GM12891 (cell line): ENCODE results near the gene SKIDA1.

Experiments
- DNase-seq: peaks from one replicate; pipeline ENCODE4 v3.0.0; 2011; ENCODE audit warnings: low spot score; ENCODE audit not compliant: insufficient read length
- FAIRE-seq: peaks from 2 replicates; lab custom pipeline; 2011; peaks lifted over from hg19 to GRCh38; lab: Jason Lieb, UNC
- PAX5 ChIP-seq: IDR thresholded peaks from 2 replicates; pipeline ENCODE4 v1.6.1; 2011; ENCODE audit warnings: low read length, moderate library complexity, mild to moderate bottlenecking; ENCODE audit not compliant: insufficient read depth, severe bottlenecking
- POLR2A ChIP-seq: IDR thresholded peaks from 2 replicates; pipeline ENCODE4 v1.6.1; 2011; ENCODE audit warnings: low read depth, low read length, control low read depth
- POLR2AphosphoS5 ChIP-seq: IDR thresholded peaks from 2 replicates; pipeline ENCODE4 v1.6.1; 2011; ENCODE audit warnings: low read depth, low read length, control low read depth
- POU2F2 ChIP-seq: IDR thresholded peaks from 2 replicates; pipeline ENCODE4 v1.6.1; 2011; ENCODE audit warnings: low read depth, mild to moderate bottlenecking, control low read depth, low read length, moderate library complexity
- SPI1 ChIP-seq: IDR thresholded peaks from 2 replicates; pipeline ENCODE4 v1.6.1; 2011; ENCODE audit warnings: low read depth, low read length, control low read depth
- TAF1 ChIP-seq: IDR thresholded peaks from 2 replicates; pipeline ENCODE4 v1.6.1; 2011; ENCODE audit warnings: low read depth, low read length, control low read depth

SKIDA1 gene

GRCh38 chr10:21511946-21512572 lies 13.4 kb downstream of the SKIDA1 start:
- FAIRE-seq (no peak), DNase-seq (no peak)
- no peak for TF ChIP-seq TAF1
- TF ChIP-seq POLR2A = no peak
- no peak for TF ChIP-seq SPI1
- TF ChIP-seq PAX5 = no peak
- TF ChIP-seq POLR2AphosphoS5 = no peak
- no peak for TF ChIP-seq POU2F2

- FAIRE-seq = no peak
These were observed 14.3 kb downstream of the SKIDA1 start for GRCh38 chr10:21511095-21511570.

DNA sequence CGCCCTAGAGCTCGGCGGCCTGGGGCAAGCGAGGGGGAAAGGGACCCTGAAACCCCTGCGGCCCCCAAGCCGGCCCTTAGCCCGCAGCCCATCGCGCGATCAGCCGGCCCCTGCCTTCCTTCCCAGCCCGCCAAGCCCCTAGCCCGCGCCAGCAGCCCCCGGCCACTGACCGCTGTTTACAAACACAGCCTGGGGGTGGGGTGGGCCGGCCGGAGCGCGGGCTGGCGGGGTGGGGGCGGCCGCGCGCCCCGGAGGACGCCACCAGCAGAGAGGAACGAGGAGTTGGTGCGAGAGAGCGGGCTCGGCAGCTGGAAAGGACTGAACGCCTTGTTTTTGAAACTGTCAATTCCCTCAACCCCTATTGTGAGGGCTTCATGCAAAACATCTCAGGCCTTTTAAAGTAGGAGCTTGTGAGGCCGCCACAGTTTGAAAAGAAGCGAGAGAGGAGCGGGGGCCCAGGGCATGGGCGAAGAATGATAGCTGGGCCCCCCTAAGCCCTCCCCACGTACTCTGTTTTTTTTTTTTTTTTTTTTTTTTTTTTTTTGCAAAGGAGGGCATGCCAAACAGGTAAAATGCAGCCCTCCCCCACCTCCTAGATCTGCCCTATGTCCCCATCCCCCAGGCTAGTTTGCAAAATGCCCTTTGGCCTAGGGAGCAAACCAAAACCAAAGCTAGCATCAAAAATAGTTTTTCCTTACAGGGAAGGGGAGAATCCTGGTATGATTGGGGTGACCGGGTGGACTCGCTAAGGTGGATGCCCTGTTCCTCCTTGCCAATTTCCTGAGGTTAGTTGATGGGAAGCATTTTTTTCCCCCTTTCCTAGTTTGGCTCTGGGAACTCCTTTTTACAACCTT lies 15.0 kb downstream of the SKIDA1 start:
- FAIRE-seq = no peak
- TF ChIP-seq SPI1 (no peak), PAX5 (no peak), POU2F2 (no peak), POLR2AphosphoS5 (no peak), POLR2A (no peak), TAF1 (no peak)

More at GRCh38 chr10:21511095-21511570, 14.3 kb downstream of the SKIDA1 start:
- no peak for TF ChIP-seq POLR2AphosphoS5
- no peak for TF ChIP-seq POLR2A
- no peak for TF ChIP-seq PAX5
- no peak for TF ChIP-seq TAF1
- TF ChIP-seq POU2F2 = no peak
- TF ChIP-seq SPI1 = no peak
- DNase-seq = no peak

DNA sequence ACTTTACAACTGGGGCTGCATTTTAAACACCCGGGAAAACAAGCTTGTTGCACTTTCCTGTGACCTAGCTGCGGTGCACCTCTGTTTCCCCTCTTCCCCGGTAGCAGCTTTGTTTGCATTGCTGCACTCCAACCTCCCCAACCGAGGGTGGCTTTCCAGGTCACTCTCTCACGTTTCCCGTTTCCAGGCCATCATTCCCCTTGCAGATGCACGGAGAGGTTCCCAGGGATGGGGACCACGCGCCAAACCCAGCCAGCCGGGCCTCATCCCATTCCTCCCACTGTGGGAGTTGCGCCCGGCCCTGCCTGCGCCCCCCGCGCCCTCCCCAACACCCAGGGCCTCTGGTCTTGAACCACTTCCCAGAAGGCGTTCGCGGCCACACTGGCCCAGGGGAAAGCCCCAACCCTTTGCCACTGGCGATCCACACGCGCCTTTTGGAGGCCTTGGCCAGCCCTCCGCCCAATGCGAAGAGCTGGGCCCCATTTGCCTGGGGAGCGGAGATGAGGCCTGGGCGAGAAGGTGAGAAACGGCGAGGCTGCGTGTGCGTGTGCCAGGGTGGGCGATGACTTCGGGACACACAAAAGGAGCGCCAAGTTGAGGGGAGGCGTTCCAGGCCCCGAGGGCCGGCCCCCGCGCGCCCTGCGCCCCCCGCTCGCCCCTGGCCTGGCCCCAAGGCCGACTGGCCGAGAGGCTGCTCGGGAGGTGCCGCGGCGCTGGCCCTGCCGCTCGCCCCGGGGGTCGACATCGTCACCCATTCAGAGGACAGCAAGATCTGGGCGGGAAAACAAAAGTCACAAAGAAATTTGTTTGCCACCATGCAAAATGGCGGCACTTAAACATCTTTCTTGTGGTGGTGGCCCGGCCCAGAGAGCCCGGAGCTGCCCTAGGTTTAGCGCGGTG lies 15.9 kb downstream of the SKIDA1 start:
- DNase-seq (no peak), FAIRE-seq (no peak)
- no peak for TF ChIP-seq TAF1
- TF ChIP-seq SPI1 = no peak
- no peak for TF ChIP-seq POLR2A
- no peak for TF ChIP-seq POLR2AphosphoS5
- TF ChIP-seq POU2F2 = no peak

More for the DNA sequence above, 15.0 kb downstream of the SKIDA1 start:
- DNase-seq = no peak

- FAIRE-seq (no peak), DNase-seq (no peak)
- TF ChIP-seq TAF1 (no peak), POU2F2 (no peak), PAX5 (no peak), POLR2A (no peak), SPI1 (no peak), POLR2AphosphoS5 (no peak)
These were observed 16.7 kb downstream of the SKIDA1 start for GRCh38 chr10:21508706-21509331.

DNA sequence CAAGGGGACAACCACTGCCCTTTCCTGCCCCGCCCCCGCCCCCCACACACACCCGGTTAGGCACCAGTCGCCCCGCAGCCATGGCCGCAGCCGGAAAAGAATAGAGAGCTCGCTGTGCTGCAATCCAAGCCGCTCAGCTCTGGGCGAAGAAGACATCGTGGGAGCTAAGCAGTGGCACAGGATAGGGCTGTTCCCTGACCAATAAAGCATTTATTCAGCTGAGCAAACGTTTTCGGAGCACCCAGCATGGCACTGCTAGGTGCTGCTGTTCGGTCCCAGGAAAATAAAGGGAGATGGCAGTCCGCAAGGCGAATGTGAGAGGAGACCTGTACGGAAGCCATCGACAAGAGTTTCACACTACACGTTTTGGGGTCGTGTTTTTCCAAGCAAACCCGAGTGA lies 18.3 kb downstream of the SKIDA1 start:
- DNase-seq = no peak
- no peak for TF ChIP-seq POLR2AphosphoS5
- TF ChIP-seq PAX5 = no peak
- TF ChIP-seq POLR2A = no peak
- TF ChIP-seq POU2F2 = no peak
- TF ChIP-seq TAF1 = no peak
- no peak for TF ChIP-seq SPI1
- no peak for FAIRE-seq

GRCh38 chr10:21506351-21506750 lies 19.1 kb downstream of the SKIDA1 start:
- FAIRE-seq = no peak
- TF ChIP-seq POLR2A (no peak), POLR2AphosphoS5 (no peak), SPI1 (no peak)

GRCh38 chr10:21505711-21506278 lies 19.7 kb downstream of the SKIDA1 start:
- no peak for TF ChIP-seq POLR2AphosphoS5
- TF ChIP-seq PAX5 = no peak
- TF ChIP-seq POLR2A = no peak
- TF ChIP-seq POU2F2 = no peak
- no peak for TF ChIP-seq SPI1
- no peak for TF ChIP-seq TAF1
- DNase-seq = no peak
- no peak for FAIRE-seq

More at GRCh38 chr10:21506351-21506750, 19.1 kb downstream of the SKIDA1 start:
- DNase-seq = no peak

- FAIRE-seq = no peak
- no peak for TF ChIP-seq POU2F2
- no peak for TF ChIP-seq POLR2AphosphoS5
- no peak for TF ChIP-seq PAX5
- no peak for TF ChIP-seq SPI1
- TF ChIP-seq TAF1 = no peak
- no peak for TF ChIP-seq POLR2A
- no peak for DNase-seq
These were observed 21.9 kb downstream of the SKIDA1 start for GRCh38 chr10:21503542-21503941.
